Activated T-cell treated with anti-CD3 and anti-CD28 coated beads for 4 hours (primary cell): ENCODE data around the gene FGFRL1.

Experiments used
- DNase-seq: peaks from one replicate; pipeline ENCODE4 v3.0.0-alpha.2; 2020

Gene FGFRL1

DNA sequence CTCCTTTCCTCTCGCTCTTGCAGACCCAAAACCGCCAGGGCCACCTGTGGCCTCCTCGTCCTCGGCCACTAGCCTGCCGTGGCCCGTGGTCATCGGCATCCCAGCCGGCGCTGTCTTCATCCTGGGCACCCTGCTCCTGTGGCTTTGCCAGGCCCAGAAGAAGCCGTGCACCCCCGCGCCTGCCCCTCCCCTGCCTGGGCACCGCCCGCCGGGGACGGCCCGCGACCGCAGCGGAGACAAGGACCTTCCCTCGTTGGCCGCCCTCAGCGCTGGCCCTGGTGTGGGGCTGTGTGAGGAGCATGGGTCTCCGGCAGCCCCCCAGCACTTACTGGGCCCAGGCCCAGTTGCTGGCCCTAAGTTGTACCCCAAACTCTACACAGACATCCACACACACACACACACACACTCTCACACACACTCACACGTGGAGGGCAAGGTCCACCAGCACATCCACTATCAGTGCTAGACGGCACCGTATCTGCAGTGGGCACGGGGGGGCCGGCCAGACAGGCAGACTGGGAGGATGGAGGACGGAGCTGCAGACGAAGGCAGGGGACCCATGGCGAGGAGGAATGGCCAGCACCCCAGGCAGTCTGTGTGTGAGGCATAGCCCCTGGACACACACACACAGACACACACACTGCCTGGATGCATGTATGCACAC is 13.6 kb downstream of the FGFRL1 start:
- DNase-seq, result no peak

DNA sequence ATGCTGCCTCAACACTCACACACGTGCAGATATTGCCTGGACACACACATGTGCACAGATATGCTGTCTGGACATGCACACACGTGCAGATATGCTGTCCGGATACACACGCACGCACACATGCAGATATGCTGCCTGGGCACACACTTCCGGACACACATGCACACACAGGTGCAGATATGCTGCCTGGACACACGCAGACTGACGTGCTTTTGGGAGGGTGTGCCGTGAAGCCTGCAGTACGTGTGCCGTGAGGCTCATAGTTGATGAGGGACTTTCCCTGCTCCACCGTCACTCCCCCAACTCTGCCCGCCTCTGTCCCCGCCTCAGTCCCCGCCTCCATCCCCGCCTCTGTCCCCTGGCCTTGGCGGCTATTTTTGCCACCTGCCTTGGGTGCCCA is 14.7 kb downstream of the FGFRL1 start:
- DNase-seq, result no peak

DNA sequence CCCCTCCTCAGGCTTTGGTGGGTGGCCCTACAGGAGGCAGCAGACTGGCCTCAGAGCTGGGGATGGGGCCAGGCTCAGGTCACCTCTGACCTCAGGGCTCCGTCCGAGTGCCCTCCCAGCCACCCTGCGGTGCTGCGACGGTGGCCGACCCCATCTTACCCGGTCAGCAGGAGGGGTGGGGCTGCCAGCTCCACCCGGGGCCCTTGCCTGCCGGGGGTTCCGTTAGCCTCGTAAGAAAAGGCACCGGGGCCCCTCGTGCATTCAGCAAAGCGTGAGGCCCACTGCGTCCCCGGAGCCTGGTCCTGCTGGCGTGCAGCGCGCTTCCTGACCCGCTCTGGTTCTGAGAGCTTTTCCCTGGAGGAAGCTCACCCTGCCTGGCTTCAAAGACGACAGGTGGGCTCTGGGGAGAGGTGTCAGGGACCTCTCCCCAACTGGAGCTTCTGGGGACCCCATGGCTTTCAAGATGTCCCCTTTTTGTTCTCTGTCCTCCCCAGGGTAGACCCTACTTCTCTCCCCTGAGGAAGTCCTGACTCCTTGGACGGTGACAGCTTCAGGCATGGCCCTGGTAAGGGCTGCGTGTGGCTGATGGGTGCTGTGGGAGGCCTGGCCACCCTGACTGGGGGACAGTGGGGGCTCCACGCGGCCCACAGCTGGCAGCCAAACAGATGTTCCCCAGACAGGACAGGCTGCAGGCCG is 15.9 kb downstream of the FGFRL1 start:
- no peak for DNase-seq

DNA sequence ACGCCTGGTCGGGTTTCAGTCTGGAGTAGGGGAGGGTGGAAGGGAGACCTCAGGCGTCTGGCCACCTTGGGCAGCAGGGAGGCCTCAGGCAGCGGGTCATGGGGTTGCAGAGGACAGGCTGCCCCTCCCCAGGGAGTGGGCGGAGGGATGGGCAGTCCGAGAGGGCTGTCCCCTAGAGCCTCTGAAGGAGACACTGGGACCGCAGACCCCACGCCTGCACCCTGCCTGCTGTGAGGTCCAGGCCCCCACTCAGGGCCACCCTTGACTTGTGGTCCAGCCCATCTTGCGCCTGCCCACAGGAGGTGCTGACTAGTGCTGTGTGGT is 16.5 kb downstream of the FGFRL1 start:
- DNase-seq, result no peak

DNA sequence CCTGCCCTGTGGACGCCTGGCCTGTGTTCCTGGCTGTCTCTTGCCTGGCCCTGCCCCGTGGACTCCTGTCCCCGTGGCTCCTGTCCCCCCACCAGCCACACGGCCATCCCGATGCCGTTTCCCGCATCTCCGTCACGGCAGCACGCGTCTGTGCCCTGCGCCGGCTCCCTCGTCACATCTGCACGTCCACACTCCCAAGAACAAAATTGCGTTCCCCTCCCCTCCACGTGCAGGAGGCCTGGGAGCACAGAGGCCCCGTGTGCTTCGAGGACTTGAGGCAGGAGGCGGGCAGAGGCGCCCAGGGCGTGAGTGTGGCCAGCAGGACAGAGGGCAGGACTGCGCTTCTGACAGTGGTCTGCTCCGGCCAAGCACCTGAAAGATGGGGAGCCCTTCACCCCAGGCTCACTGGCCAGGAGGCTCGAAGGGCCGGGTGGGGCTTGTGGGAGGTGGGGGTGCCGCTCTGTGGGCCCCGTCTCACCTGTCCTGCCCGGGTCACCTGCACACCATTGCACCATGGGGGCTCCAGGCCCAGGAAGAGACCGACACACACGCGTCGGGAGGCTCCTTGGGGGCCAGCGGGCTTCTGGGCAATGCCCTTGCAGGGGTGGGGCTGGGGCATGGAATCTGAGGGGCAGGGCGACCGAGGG is 17.3 kb downstream of the FGFRL1 start:
- no peak for DNase-seq

DNA sequence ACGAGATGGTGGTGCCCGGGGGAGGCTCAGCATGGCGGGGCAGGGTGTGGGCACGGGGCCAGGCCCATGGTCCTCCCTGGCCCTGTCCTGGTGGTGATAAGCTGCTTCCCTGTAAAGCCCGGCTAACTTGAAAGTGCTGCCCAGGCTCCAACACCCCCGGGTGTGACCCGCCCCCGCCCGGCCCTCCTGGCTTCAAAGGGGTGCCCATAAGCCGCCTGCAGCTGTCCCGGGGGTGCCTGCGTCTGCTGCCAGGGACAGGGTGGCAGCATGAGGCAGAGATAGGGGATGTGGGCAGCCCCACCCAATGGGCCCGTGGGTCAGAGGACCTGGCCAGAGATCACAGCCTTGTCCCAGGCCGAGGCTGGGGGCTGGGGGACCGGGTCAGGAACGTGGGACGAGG is 18.1 kb downstream of the FGFRL1 start:
- no peak for DNase-seq

DNA sequence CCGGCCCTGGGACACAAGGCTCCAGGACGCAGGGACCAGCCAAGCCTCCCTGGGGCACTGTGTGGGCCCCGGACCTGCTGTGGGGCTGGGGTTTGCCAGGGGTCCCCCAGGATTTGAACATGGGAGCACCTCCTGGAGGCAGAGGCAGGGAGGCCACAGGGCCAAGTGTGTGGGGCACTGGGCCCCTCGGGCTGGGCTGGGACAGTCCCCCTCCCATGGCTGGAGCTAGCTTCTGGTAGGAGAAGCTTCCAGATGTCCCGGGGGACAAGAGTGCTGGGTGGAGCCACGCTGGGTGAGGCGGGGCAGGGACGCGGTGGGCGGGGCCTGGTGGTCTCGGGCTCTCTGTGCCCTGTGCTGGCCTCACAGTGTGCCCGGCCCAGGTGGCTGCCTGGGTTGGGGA is 18.6 kb downstream of the FGFRL1 start:
- no peak for DNase-seq

DNA sequence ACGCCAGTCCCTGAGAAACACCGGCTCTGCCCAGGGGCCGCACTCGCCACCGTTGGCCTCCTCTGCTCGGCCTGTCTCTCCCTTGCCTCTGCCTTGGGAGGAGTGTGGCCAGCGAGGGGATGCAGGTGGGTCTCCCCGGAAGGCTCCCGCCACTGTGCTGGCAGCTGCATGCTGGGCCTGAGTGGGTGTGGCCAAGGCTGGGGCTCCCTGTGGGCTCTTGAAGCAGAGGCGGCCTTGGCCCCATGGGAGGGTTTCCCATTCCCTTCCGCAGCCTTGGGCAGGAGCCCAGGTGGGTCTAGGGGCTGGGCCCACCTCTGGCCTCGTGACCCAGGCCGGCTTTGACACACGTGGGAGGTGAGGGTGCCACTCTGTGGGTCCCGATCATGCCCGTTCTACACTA is 19.1 kb downstream of the FGFRL1 start:
- no peak for DNase-seq

DNA sequence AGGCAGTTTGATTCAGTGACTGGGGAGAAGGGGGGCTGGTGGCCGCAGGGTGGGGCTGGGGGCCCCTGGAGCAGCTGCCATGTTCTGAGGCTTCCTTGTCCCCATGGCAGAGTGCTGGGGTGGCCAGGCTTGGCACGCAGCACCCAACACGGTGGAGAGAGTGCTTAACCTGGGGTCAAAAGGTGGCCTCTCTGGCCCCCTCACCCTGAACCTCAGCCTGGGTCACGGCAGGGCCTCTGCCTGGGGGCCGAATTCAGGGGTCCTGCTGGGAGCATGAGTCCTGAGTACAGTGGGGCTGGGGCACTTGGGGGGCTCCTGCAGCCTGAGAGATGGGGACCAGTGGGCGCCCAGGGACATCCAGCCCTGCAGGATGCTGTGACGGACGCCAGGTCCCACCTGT is 19.9 kb downstream of the FGFRL1 start:
- no peak for DNase-seq

DNA sequence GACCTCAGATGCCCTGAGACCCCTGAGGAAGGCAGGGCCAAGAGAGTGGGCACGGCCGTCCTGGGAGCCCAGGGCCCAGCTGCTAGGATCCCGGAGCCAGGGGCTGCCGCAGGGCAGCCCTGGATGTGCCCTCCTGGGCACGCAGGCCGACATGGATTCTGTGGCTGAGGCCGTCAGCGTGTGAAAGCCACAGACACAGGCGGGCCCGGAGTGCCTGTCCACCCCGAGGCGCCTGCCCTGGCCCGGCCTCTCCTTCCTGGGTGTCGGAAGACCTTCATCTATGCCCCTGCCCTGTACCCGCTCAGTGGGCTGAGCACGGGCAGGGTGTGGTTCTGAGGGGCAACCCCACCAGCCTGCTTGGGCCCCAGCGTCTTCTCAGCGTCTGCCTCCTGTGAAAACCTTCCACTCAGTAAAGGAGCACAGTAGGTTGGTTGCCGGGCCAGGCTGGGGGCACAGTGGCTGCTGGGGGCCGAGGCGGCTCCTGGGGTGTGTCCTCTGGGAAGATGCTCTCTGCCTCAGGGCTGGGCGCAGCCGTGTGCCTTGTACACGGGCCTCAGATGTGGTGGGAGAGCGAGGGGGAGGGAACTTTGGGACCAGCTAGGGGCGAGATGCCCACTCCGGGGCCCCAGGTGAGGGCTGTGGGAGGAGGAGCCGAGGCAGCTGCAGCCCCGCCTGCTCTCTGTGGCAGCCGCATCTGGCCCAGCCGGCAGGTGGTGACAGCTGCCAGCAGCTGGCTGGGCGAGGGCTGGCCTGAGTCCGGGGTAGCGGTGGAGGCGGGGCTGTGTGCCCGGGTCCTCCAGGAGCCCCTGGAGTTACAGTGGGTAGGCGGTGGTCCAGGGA is 20.8 kb downstream of the FGFRL1 start:
- DNase-seq, result no peak

DNA sequence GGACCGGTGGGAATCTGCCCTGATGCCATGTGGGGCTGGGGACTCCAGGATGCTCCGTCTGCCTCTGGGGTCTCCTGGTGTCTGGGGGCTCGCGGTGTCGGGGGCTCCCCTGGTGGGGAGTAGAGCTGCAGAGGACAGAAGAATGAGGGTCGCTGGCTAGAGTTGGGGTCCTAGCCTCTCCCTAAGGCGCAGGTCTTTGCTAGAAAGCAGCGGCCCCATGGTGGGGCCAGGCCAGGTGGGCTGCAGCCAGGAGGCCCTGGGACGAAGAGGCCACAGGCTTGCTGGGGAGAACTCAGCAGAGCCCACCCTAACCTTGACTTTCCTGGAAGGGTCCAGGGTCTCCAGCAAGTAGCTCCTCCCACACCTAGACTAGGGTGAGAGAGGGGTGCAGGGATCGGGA is 21.4 kb downstream of the FGFRL1 start:
- no peak for DNase-seq

DNA sequence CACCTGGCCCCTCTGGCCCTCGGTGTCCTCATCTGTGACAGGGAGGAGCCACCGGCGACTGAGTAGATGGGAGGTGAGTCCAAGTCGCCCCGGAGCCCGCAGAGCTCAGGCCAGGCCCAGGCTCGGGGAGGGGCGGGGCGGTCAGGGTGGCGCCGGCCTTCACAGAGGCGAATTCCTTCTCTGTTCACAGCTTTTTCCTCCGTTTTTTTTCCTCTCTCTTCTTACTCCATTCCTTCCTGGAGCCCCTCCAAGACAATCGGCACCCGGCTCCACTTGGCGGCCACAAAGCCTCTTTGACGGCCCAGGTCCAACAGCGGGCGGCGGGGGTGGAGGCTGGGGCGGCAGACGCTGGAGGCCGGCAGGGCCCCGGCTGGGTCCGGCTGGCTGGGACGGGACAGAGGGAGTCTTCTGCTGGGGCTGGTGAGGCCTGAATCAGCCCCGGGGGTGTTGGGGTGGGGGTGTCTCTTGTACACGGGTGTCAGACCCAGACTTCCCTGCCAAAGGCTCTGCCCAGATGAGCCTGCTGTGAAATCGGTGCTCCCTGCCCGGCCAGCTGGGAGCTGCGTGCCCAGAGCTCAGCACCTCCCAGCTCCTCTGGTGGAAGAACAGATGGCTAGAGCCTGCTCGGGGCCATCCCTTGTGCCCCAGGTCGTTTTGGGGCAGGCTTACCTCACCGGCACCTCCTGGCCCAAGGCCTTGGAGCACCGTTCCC is 22.6 kb downstream of the FGFRL1 start:
- no peak for DNase-seq

DNA sequence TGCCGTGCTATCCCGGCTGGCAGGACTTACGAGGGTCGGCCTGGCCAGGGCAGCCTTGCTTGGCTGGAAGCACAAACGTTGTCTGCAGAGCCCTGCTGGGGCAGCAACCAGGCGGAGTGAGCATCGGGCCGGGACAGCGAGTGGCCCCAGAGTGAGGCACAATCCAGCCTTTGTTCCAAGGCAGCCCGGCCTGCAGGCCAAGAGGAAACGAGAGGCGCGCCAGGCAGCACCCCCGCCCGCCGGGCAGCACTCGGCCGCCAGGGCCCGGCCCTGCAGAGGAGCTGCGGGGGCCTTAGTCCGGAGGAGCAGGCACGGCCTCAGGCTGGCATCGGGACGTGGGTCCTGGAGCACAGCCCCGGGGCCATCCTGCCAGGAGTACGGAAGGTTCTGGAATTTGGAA is 24.1 kb downstream of the FGFRL1 start:
- no peak for DNase-seq

DNA sequence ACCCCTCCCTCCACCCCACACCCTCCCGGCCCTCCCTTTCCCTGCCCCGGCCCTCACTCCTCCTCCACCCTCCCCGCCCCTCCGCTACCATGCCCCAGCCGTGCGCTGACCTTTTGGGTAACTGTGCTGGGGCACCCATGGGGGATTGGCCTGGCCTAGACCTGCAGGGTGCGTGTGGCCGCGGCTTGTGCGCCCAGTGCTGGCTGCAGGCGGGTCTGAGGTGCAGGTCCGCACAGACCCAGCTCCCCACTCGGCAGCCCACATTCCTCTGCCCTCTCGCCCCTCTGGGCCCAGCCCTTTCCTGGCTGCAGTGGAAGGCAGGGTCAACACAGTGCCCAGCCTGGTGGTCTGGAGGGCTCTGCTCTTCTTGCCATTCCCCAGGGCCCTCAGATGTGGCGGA is 24.7 kb downstream of the FGFRL1 start:
- DNase-seq, result no peak

DNA sequence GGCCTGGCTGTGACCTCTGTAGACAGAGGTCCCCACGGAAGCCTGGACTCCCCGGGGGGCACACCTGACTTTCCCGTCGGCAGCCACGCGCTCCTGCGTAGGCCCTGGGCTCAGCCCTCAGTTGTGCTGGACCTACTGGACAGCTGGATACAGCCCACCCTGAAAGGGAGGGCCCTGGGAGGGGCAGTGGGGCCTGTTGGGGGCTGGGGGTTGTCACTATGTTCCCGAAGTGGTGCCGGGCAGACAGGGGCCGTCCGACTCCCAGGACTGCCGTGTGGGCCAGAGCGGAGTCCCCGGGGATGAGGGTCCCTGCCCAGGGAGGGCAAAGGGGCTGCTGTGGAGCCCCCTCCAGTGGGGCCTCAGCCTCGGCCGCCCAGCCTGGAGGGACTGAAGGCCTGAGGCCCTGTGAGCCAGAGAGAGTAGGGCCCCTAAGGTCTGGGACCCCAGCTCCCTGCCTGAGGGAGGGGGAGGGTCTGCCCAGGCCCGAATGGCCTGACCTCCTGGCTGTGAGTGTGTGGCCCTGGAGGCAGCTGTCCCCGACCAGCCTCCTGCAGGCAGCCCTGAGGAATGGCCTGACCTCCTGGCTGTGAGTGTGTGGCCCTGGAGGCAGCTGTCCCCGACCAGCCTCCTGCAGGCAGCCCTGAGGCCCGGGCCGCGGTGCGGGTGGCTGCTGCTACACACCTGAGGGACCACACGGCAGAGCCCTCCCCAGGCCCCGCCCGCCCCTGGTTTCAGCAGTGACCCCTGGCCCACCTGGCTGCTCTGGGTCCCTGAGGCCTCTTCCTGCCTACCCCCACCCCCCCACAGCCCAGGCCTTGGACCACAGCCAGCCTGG is 25.8 kb downstream of the FGFRL1 start:
- DNase-seq, result no peak

DNA sequence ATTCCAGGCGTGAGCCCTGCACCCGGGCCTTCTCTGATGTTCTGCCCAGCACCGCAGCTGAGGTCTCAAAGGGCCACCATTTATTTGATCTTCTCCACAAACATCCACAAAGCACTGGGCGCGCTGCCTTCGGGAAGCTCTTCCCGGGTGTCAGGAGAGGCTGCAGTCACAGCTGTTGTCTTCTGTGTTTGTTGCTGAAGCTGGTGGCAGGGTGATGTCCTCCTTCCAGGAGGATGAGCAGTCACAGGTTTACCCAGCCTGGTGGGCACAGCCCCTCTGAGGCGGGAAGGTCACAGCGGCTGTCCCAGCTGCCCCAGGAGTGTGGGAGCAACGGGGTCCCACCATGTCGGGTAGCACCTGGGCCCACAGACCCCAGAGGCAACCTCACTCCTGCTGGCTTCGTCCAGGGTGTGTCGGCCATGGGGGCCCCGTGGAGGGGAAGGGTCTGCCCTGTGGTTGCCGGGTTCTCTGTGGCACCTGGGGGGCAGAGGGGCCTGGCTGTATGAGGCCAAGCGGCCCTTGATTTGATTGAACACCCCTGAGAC is 27.6 kb downstream of the FGFRL1 start:
- no peak for DNase-seq

DNA sequence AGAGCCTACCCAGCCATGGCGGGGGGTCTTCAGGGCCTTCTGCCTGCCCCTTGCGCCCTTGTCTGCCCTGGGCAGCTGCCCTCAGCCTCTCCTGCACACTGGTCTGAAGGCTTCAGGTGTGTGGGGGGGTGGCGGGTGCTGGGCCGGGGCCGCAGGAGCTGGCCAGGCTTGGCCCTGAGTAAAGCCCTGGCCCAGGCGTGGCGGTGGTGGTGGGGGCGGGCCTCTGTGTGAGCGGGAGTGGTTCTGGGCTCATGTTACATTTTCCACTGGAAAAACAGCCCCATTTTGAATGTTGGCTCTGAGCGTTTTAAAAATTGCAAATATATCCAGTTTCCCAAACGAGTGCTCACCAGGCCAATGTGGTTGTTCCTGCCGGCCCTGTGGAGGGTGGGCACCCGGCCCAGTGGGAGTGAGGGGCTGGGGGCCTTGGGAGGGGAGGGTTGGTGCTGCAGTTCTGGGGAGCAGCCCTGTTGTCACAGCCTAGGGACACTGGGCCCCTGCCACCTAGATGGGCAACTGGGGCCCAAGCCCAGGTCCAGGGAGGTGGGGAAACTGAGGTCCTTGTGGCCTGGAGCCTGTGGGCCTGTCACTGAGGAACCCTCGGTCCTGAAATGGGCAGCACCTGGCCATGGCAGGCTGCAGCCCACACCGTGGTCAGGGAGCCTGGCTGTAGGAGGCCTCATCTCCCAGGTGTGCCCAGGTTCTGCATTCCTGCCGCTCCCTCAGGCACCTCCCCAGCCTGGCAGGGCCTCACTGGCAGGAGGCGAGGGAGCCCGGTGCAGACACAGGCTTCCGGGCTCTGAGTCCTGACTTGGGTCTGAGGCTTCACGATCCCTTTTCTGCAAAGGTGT is 28.3 kb downstream of the FGFRL1 start:
- no peak for DNase-seq

DNA sequence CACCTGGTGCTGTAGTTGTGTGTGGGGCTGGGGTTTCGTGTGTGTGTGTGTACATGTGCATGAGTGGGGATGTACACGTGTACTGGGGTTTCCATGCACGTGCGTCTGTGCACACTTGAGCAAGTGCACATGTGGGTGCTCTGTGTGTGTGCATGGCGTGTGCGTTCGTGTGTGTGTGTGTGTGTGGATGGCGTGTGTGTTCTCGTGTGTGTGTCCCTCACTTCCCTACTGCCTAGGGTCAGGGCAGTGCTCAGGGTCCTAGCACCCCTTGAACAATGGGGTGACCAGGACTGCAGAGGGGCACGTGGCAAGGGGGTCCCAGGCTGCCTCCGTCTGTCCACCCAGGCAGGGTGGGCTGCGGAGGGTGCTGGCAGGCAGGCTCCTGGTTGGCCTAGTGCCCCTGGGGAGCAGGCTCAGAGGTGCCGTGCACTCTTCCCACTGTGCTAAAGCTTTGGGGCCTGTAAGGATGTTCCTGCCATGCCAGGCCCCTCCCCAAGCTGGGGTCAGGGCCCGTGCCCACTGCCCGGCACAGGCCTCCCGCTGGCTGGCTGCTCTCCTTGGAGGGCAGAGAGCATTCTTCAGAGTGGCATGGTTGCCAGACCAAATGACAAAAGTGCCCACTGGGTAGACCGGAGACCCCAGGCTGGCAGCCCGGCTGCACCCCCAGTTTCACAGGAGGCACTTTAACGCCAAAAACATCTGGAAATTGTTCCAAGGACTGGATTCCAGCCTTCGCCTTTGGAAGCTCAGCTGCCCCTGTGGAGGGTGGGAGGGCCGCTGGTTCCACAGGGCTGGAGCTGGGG is 29.1 kb downstream of the FGFRL1 start:
- no peak for DNase-seq

DNA sequence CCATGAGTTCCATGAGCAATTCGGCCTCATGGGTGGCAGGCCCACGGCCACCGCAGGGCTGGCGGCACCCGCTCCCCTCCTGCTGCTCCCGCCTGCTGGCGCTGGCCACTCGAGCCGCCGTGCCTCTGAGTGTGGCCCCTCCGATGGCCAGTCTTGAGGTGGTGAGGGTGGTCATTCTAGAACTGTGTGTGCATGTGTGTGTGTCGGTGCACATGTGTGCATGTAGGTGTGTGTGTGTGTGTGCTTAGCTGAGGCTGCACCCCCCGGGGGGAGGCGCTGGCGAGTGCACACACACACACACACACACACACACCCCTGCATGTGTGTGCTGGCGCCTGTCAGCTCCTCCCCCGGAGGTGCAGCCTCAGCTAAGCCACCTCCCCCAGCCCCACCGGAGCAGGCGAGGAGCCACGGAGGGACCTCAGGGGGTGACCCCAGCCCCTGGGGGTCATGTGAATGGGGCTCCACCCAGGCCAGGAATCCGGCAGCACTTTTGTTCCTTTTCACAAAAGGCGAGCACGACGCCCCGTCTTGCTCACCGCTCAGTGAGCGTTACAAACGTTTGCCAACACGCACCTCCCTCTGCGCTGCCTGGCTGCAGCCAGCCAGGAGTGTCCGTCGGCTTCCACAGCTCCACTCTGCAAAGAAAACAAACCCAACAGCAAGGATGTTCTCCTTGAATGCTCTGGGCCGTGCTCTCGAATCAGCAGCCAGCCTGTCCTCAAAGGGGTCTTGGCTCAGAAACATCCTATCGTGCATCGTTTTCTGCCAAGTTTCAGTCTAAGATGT is 29.9 kb downstream of the FGFRL1 start:
- DNase-seq, result no peak
